Lower leg skin (tissue), 3 donors: Measurements from ENCODE around the gene NGLY1.

Source experiments
- POLR2A ChIP-seq, 2 donors: fragments of 450-650 bp; IDR thresholded peaks; one replicate each; pipeline ENCODE4 v1.6.1; 2016 to 2017; ENCODE audit warnings: antibody characterized with exemption in 2 of 2, mild to moderate bottlenecking in 1 of 2, moderate library complexity in 1 of 2
- TF ChIP-seq, protein P1 (sequence below), 3 donors: fragments of 450-650 bp; IDR thresholded peaks; one replicate each; pipeline ENCODE4 v1.5.1; 2016; ENCODE audit warnings: antibody characterized with exemption in 3 of 3, mild to moderate bottlenecking in 3 of 3, moderate library complexity in 2 of 3

DNA sequence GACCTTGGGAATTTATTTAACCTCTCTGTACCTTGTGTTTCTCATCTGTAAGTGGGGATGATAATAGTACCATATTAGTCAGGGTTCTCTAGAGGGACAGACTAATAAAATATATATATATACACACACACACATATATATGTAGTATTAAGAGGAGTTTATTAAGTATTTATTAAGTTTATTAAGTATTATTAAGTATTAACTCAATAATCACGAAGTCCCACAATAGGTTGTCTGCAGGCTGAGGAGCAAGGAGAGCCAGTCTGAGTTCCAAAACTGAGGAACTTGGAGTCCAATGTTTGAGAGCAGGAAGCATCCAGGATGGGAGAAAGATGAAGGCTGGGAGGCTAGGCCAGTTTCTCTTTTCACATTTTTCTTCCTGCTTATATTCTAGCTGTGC lies 21.4 kb upstream of the NGLY1 start:
- TF ChIP-seq, protein P1, sequence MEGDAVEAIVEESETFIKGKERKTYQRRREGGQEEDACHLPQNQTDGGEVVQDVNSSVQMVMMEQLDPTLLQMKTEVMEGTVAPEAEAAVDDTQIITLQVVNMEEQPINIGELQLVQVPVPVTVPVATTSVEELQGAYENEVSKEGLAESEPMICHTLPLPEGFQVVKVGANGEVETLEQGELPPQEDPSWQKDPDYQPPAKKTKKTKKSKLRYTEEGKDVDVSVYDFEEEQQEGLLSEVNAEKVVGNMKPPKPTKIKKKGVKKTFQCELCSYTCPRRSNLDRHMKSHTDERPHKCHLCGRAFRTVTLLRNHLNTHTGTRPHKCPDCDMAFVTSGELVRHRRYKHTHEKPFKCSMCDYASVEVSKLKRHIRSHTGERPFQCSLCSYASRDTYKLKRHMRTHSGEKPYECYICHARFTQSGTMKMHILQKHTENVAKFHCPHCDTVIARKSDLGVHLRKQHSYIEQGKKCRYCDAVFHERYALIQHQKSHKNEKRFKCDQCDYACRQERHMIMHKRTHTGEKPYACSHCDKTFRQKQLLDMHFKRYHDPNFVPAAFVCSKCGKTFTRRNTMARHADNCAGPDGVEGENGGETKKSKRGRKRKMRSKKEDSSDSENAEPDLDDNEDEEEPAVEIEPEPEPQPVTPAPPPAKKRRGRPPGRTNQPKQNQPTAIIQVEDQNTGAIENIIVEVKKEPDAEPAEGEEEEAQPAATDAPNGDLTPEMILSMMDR (IDR thresholded peaks at IDR 0.05), result no peak
- no peak for TF ChIP-seq POLR2A (IDR thresholded peaks at IDR 0.05)
